Neural progenitor cell (in vitro differentiated cells): Measurements from ENCODE around the gene EEF2K. TPM values are rescaled to one million over a fixed set of nuclear protein-coding genes. Genes with fewer than 3 reads are reported as not detected.
A peak's percentile ranks its signal among the peaks of the same experiment; 100 is the strongest.

Source experiments
- DNase-seq: peaks from one replicate; pipeline ENCODE4 v3.0.0-alpha.2; 2016; ENCODE audit warnings: low spot score
- H2AFZ ChIP-seq: fragments of 200-600 bp; sonication (generic); replicated peaks from 2 replicates; pipeline ENCODE4 v1.6.1; 2016; ENCODE audit warnings: antibody characterized with exemption
- H3F3A ChIP-seq: fragments of 200-600 bp; sonication (generic); 2 replicates; pipeline ENCODE4 v1.6.1; 2016; ENCODE audit warnings: antibody characterized with exemption, low read depth
- H3K27ac ChIP-seq: fragments of 200-600 bp; sonication (generic); 2 replicates; pipeline ENCODE4 v1.5.1; 2016; ENCODE audit warnings: mild to moderate bottlenecking
- H3K27me3 ChIP-seq: fragments of 200-600 bp; sonication (generic); 2 replicates; pipeline ENCODE4 v1.6.1; 2016; ENCODE audit warnings: mild to moderate bottlenecking, moderate library complexity
- H3K36me3 ChIP-seq: fragments of 200-600 bp; sonication (generic); 2 replicates; pipeline ENCODE4 v1.5.1; 2016
- H3K4me1 ChIP-seq: fragments of 200-600 bp; sonication (generic); 2 replicates; pipeline ENCODE4 v1.6.1; 2016; ENCODE audit warnings: mixed run types
- H3K4me2 ChIP-seq: fragments of 200-600 bp; sonication (generic); 2 replicates; pipeline ENCODE4 v1.6.1; 2016
- H3K4me3 ChIP-seq: fragments of 200-600 bp; sonication (generic); 2 replicates; pipeline ENCODE4 v1.5.1; 2016
- H3K79me2 ChIP-seq: fragments of 200-600 bp; sonication (generic); 2 replicates; pipeline ENCODE4 v1.6.1; 2016; ENCODE audit warnings: low read depth
- H3K9ac ChIP-seq: fragments of 200-600 bp; sonication (generic); 2 replicates; pipeline ENCODE4 v1.6.1; 2016
- H3K9me3 ChIP-seq: fragments of 200-600 bp; sonication (generic); 2 replicates; pipeline ENCODE4 v1.5.1; 2016; ENCODE audit warnings: low read depth
- H4K20me1 ChIP-seq: fragments of 200-600 bp; sonication (generic); 2 replicates; pipeline ENCODE4 v1.6.1; 2016; ENCODE audit warnings: low read depth
- H3K27ac Mint-ChIP-seq: 3 replicates; pipeline ENCODE4 v1.8.0; 2021; ENCODE audit warnings: mixed read lengths
- H3K27me3 Mint-ChIP-seq: 2 replicates; pipeline ENCODE4 v1.8.0; 2022; ENCODE audit warnings: low read depth, mild to moderate bottlenecking, inconsistent platforms, moderate library complexity, mixed read lengths; ENCODE audit not compliant: insufficient read depth
- H3K36me3 Mint-ChIP-seq: 3 replicates; pipeline ENCODE4 v1.8.0; 2021; ENCODE audit warnings: mixed read lengths
- H3K4me1 Mint-ChIP-seq: 3 replicates; pipeline ENCODE4 v1.8.0; 2021; ENCODE audit warnings: mixed read lengths
- H3K4me3 Mint-ChIP-seq: 3 replicates; pipeline ENCODE4 v1.8.0; 2021; ENCODE audit warnings: mild to moderate bottlenecking, moderate library complexity, mixed read lengths
- H3K9me3 Mint-ChIP-seq: 3 replicates; pipeline ENCODE4 v1.8.0; 2020; ENCODE audit warnings: mixed read lengths
- CTCF ChIP-seq: fragments of 200-600 bp; sonication (generic); IDR thresholded peaks from 2 replicates; pipeline ENCODE4 v1.5.1; 2017; ENCODE audit warnings: antibody characterized with exemption, mild to moderate bottlenecking
- EZH2 ChIP-seq: fragments of 200-600 bp; sonication (generic); IDR thresholded peaks from 2 replicates; pipeline ENCODE4 v1.6.1; 2017; ENCODE audit warnings: antibody characterized with exemption, mild to moderate bottlenecking, moderate library complexity
- EZH2phosphoT487 ChIP-seq: fragments of 200-600 bp; sonication (generic); IDR thresholded peaks from 2 replicates; pipeline ENCODE4 v1.6.1; 2017; ENCODE audit warnings: antibody characterized with exemption
- total RNA-seq: library from RNA; depleted of rRNA; stranded (reverse); fragments of >200 nt; gene quantifications from 2 replicates; pipeline ENCODE4 v1.2.3, GENCODE V29; 2015; ENCODE audit warnings: low replicate concordance

EEF2K gene
- total RNA-seq, 1 donor from 2014 or later = 9.0 TPM

DNA sequence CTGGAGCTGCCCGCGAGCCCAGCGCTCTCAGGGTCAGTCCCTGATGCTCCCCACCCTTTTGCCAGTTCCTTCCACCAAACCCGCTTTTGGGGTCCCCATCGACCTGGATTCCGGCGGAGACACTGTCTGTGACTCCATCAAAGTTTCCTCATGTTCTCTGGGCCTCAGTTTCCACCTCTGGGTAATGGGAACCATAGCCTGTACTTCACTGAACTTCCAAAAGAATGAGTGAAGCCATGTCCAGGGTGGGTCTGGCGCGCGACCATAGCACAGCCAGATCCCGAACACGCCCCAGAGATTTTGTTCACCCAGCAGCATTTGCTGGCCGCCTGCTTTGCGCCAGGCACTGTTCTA is 43.4 kb upstream of the EEF2K start:
- peak overlapping the region; percentile 47 for H3K4me3 ChIP-seq
- Mint-ChIP-seq H3K27me3 (peaks cover 30% of the 10 kb centered on the region), H3K4me3 (no peak overlapping the region), H3K9me3 (peaks cover 5% of the 10 kb centered on the region), H3K36me3 (no peaks in the 10 kb centered on the region), H3K27ac (no peak overlapping the region), H3K4me1 (no peaks in the 10 kb centered on the region)
- no peaks in the 10 kb centered on the region for H3K36me3 ChIP-seq
- no peaks in the 10 kb centered on the region for H3K79me2 ChIP-seq
- H3K9me3 ChIP-seq = no peaks in the 10 kb centered on the region
- TF ChIP-seq EZH2phosphoT487 (no peak), EZH2 (no peak), CTCF (no peak)
- peak overlapping the region; percentile 47 for H2AFZ ChIP-seq
- no peak overlapping the region for H3K9ac ChIP-seq
- H3K4me2 ChIP-seq = peak overlapping the region; percentile 85
- no peaks in the 10 kb centered on the region for H3F3A ChIP-seq
- H4K20me1 ChIP-seq = no peaks in the 10 kb centered on the region
- no peak for DNase-seq
- no peaks in the 10 kb centered on the region for H3K4me1 ChIP-seq
- H3K27me3 ChIP-seq = peaks cover 52% of the 10 kb centered on the region
- H3K27ac ChIP-seq = no peak overlapping the region

DNA sequence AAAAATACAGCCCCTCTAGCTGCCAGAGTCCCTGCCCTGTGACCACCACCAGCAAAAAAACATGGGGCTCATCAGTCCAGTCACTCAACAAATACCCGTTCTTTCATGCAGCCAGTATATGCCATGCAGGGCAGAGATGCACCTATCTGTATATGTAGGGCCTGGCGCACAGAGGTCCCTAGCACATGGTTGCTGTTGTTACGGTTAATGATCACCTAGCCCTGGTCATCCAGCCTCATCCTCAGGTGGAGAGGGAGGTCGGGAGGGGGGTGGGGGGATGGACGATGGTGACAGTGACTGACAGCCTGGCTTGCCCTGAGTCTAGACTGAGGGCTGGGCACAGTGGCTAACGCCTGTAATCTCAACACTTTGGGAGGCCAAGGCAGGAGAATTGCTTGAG is 42.3 kb upstream of the EEF2K start:
- H3K27me3 Mint-ChIP-seq = peaks cover 27% of the 10 kb centered on the region
- peaks cover 5% of the 10 kb centered on the region for H3K9me3 Mint-ChIP-seq
- Histone ChIP-seq H3K9me3 (no peaks in the 10 kb centered on the region), H3K9ac (no peak overlapping the region), H3K27me3 (peaks cover 52% of the 10 kb centered on the region), H4K20me1 (no peaks in the 10 kb centered on the region), H3K36me3 (no peaks in the 10 kb centered on the region), H3K4me2 (no peak overlapping the region), H2AFZ (no peak overlapping the region), H3K27ac (no peak overlapping the region), H3K4me1 (no peaks in the 10 kb centered on the region), H3K4me3 (no peak overlapping the region), H3K79me2 (no peaks in the 10 kb centered on the region), H3F3A (no peaks in the 10 kb centered on the region)
- no peaks in the 10 kb centered on the region for H3K36me3 Mint-ChIP-seq
- no peak for TF ChIP-seq EZH2
- TF ChIP-seq EZH2phosphoT487 = no peak
- no peak for TF ChIP-seq CTCF
- no peak for DNase-seq
- no peaks in the 10 kb centered on the region for H3K4me1 Mint-ChIP-seq
- H3K27ac Mint-ChIP-seq = no peak overlapping the region
- no peak overlapping the region for H3K4me3 Mint-ChIP-seq

DNA sequence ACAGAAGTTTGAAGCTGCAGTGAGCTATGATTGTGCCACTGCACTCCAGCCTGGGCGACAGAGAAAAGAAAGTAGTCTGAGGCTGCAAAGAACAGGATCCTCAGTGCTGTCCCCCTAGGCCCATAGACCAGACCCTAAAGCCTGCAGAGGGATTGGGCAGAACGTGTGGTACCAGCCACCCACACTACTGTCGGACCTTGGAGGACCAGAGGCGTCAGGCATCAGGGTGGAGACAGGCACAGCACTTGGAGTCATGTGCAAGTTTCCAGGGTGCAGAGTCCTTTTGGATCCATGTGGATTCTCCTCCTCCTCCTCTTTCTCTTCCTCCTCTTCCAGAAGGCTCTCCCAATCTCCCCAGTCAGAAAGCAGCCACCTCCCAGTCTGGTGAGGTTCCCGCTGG is 41.6 kb upstream of the EEF2K start:
- H3K4me3 ChIP-seq = no peak overlapping the region
- H2AFZ ChIP-seq = no peak overlapping the region
- H3K27me3 Mint-ChIP-seq = peaks cover 27% of the 10 kb centered on the region
- no peaks in the 10 kb centered on the region for H4K20me1 ChIP-seq
- no peak overlapping the region for H3K27ac Mint-ChIP-seq
- H3K36me3 Mint-ChIP-seq = no peaks in the 10 kb centered on the region
- peaks cover 51% of the 10 kb centered on the region for H3K27me3 ChIP-seq
- no peaks in the 10 kb centered on the region for H3K9me3 ChIP-seq
- H3K27ac ChIP-seq = no peak overlapping the region
- H3K9me3 Mint-ChIP-seq = peaks cover 5% of the 10 kb centered on the region
- no peaks in the 10 kb centered on the region for H3K79me2 ChIP-seq
- H3K4me2 ChIP-seq = no peak overlapping the region
- no peaks in the 10 kb centered on the region for H3K4me1 ChIP-seq
- TF ChIP-seq EZH2 (no peak), EZH2phosphoT487 (no peak), CTCF (no peak)
- H3K4me1 Mint-ChIP-seq = no peaks in the 10 kb centered on the region
- H3K4me3 Mint-ChIP-seq = no peak overlapping the region
- no peaks in the 10 kb centered on the region for H3F3A ChIP-seq
- no peak overlapping the region for H3K9ac ChIP-seq
- DNase-seq = no peak
- H3K36me3 ChIP-seq = no peaks in the 10 kb centered on the region
